Kidney (tissue), 14 donors: ENCODE results near the gene ANXA5. TPM values are rescaled to one million over a fixed set of nuclear protein-coding genes. Genes with fewer than 3 reads are reported as not detected.
"Not testable (repeated sequence)": the region's sequence is repeated elsewhere in the genome, so short reads cannot be mapped to it uniquely, and the experiment has no call there.

Experiments used
- DNase-seq, 5 donors: peaks; one replicate each; pipeline ENCODE4 v3.0.0-alpha.2; 2013 to 2020
- FAIRE-seq: peaks from 2 replicates; lab custom pipeline; 2012; peaks lifted over from hg19 to GRCh38; lab: Jason Lieb, UNC
- H3K27ac ChIP-seq, 2 donors: one replicate each; pipeline ENCODE4 v1.7.0; 2013; ENCODE audit warnings: low read depth in 2 of 2, low read length in 2 of 2, inconsistent platforms in 1 of 2
- H3K27me3 ChIP-seq: one replicate; pipeline ENCODE4 v1.7.1; 2013; ENCODE audit warnings: low read length, inconsistent platforms; ENCODE audit not compliant: control insufficient read depth, insufficient read depth
- H3K36me3 ChIP-seq, 3 donors: one replicate each; pipeline versions ENCODE4 v1.7.0 to v1.7.1; 2013; ENCODE audit warnings: low read length in 3 of 3, control low read depth in 1 of 3, inconsistent platforms in 1 of 3; ENCODE audit not compliant: insufficient read depth in 3 of 3, control insufficient read depth in 2 of 3
- H3K4me1 ChIP-seq, 3 donors: one replicate each; pipeline versions ENCODE4 v1.7.0 to v1.7.1; 2013; ENCODE audit warnings: low read length in 3 of 3, inconsistent platforms in 1 of 3, low read depth in 1 of 3; ENCODE audit not compliant: control insufficient read depth in 2 of 3, insufficient read depth in 2 of 3
- H3K4me3 ChIP-seq, 3 donors: one replicate each; pipeline versions ENCODE4 v1.7.0 to v1.8.1; 2013; ENCODE audit warnings: low read length in 3 of 3, control low read depth in 1 of 3, inconsistent platforms in 1 of 3
- H3K9ac ChIP-seq, 3 donors: one replicate each; pipeline versions ENCODE4 v1.7.0 to v1.7.1; 2013; ENCODE audit warnings: low read length in 3 of 3, control low read depth in 1 of 3, inconsistent platforms in 1 of 3
- H3K9me3 ChIP-seq, 3 donors: one replicate each; pipeline versions ENCODE4 v1.7.0 to v1.7.1; 2013; ENCODE audit warnings: low read length in 3 of 3, control low read depth in 1 of 3, inconsistent platforms in 1 of 3; ENCODE audit not compliant: control insufficient read depth in 2 of 3, insufficient read depth in 1 of 3
- intact Hi-C: fragments of 100-400 bp; cut with DNase I; formaldehyde crosslinking; loops from one replicate; pipeline ENCODE4 v1.11.1; 2022
- polyA plus RNA-seq: library from polyadenylated mRNA; stranded (reverse); fragments of 350-450 nt; fragmentation: Illumina TruSeq; extraction: RNeasy Lipid Tissue Mini Kit (QIAGEN cat#74804); gene quantifications from one replicate; pipeline ENCODE4 v1.2.3, GENCODE V29; 2014; ENCODE audit warnings: low read depth, low replicate concordance; ENCODE audit not compliant: insufficient read depth
- total RNA-seq: library from RNA; stranded (reverse); fragmentation: NEBNext Ultra II Directional; extraction: Animal tissue kit (Norgen Biotek cat#: 25700); gene quantifications from one replicate; pipeline ENCODE4 v1.2.1, GENCODE V29; 2021
- TF ChIP-seq, protein P1 (sequence below): IDR thresholded peaks from 3 replicates; pipeline ENCODE4 v1.5.1; 2012; ENCODE audit warnings: mild to moderate bottlenecking, moderate library complexity, borderline replicate concordance; ENCODE audit not compliant: insufficient read depth; ENCODE audit errors: extremely low read depth
- donor health status: control.
- donor health status: control.
- donor health status: control.
- donor health status: control.
- donor health status: control.
- donor health status: DM: yes; HTN: yes; CAD: no.
- donor health status: Normal renal cell carcinoma (clear cell type).

ANXA5 gene
- total and polyA plus RNA-seq, 2 donors from 2014 or later: 248 to 302 TPM

DNA sequence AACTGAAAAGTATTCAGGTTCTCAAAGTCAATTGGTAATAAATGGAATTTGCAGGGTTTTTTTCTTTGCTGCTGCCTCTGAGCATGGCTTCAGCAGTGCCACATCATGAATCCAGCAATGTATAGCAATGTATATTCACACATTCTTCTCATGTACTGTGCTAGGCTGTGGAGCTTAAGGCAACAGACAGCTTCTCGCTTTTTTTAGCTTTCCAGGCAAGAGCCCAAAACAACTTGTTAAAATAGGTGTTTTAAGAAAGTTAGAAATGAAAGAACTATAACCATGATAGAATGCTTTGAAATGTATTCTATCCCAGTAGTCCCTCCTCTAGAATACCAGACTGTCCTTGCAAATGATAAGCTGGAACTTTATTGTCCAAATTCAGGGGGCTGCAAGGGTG lies 37.8 kb upstream of the ANXA5 start:
- Histone ChIP-seq H3K27ac (no peak overlapping the region), H3K9me3 (no peaks in the 10 kb centered on the region), H3K4me1 (peaks cover 0 to 5% (median 0%) of the 10 kb centered on the region in 3 donors), H3K36me3 (no peaks in the 10 kb centered on the region), H3K9ac (no peak overlapping the region), H3K4me3 (no peak overlapping the region), H3K27me3 (no peaks in the 10 kb centered on the region)
- intact Hi-C loops: no loop called here
- no peak for FAIRE-seq
- no peak for DNase-seq
- TF ChIP-seq, protein P1, sequence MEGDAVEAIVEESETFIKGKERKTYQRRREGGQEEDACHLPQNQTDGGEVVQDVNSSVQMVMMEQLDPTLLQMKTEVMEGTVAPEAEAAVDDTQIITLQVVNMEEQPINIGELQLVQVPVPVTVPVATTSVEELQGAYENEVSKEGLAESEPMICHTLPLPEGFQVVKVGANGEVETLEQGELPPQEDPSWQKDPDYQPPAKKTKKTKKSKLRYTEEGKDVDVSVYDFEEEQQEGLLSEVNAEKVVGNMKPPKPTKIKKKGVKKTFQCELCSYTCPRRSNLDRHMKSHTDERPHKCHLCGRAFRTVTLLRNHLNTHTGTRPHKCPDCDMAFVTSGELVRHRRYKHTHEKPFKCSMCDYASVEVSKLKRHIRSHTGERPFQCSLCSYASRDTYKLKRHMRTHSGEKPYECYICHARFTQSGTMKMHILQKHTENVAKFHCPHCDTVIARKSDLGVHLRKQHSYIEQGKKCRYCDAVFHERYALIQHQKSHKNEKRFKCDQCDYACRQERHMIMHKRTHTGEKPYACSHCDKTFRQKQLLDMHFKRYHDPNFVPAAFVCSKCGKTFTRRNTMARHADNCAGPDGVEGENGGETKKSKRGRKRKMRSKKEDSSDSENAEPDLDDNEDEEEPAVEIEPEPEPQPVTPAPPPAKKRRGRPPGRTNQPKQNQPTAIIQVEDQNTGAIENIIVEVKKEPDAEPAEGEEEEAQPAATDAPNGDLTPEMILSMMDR: no peak

DNA sequence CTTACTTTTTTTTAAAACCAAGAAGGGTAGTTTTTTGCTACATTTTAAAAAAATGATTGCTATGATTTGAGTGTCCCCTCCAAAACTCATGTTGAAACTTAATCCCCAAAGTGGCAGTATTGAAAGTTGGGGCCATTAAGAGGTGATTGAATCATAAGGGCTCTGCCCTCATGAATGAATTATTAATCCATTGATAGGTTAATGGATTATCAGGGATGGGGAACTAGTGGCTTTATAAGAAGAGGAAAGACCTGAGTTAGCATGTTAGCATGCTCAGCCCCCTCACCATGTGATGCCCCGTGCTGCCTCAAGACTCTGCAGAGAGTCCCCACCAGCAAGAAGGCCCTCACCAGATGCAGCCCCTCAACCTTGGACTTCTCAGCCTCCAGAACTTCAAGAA lies 37.2 kb upstream of the ANXA5 start:
- no peak for FAIRE-seq
- Histone ChIP-seq H3K4me3 (no peak overlapping the region), H3K27ac (no peak overlapping the region), H3K9me3 (no peaks in the 10 kb centered on the region), H3K9ac (no peak overlapping the region), H3K27me3 (no peaks in the 10 kb centered on the region), H3K36me3 (no peaks in the 10 kb centered on the region), H3K4me1 (peaks cover 0 to 2% (median 0%) of the 10 kb centered on the region in 3 donors)
- DNase-seq: no peak
- TF ChIP-seq, protein P1: no peak
- intact Hi-C loops: no loop called here

DNA sequence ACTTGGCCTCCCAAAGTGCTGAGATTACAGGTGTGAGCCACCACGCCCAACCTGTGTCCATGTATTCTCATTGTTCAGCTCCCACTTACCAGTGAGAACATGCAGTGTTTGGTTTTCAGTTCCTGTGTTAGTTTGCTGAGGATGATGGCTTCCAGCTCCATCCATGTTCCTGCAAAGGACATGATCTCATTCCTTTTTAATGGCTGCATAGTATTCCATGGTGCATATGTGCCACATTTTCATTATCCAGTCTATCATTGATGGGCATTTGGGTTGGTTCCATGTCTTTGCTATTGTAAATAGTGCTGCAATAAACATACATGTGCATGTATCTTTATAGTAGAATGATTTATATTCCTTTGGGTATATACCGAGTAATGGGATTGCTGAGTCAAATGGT lies 33.0 kb upstream of the ANXA5 start:
- DNase-seq, H3K27ac ChIP-seq, FAIRE-seq, H3K9ac ChIP-seq, H3K4me1 ChIP-seq, H3K27me3 ChIP-seq, intact Hi-C loops, H3K9me3 ChIP-seq, H3K4me3 ChIP-seq, H3K36me3 ChIP-seq: not testable (repeated sequence)

DNA sequence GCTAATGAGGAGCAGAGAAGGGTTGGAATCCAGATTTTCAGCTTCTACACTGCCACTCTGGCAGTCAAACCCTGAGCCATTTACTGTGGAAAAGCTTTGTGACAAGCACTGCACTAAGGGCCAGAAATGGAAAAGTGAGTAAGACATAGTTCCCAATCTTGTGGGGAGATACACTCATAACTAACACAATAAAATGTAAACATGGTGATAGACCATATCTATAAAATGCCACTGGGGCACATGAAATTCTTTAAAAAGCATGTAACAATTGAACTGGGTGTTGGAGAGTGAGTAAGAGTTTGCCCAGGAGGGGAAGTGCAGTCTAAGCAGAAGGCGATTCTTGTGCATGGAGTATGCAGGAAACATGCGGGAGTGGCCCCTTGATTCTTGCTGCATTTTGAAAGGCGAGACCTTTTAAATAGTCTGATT lies 32.0 kb upstream of the ANXA5 start:
- Histone ChIP-seq H3K4me3 (no peak overlapping the region), H3K4me1 (no peaks in the 10 kb centered on the region), H3K9me3 (no peaks in the 10 kb centered on the region), H3K36me3 (no peaks in the 10 kb centered on the region), H3K27ac (no peak overlapping the region), H3K27me3 (no peaks in the 10 kb centered on the region), H3K9ac (no peak overlapping the region)
- FAIRE-seq (no peak), DNase-seq (no peak)
- intact Hi-C loops: no loop called here
- TF ChIP-seq, protein P1: no peak
